A172 (cell line): ENCODE results near the gene ATP2A3. TPM values are rescaled to one million over a fixed set of nuclear protein-coding genes. Genes with fewer than 3 reads are reported as not detected.

ENCODE experiments used
- DNase-seq: peaks from one replicate; pipeline ENCODE4 v3.0.0-alpha.2; 2015; ENCODE audit warnings: low spot score
- total RNA-seq: library from RNA; depleted of rRNA; stranded (reverse); fragments of >200 nt; shearing (Covaris generic); gene quantifications from 2 replicates; pipeline ENCODE4 v1.2.3, GENCODE V29; 2014

Gene ATP2A3
- total RNA-seq, 1 experiment from 2014 or later: 5.8 TPM

DNA sequence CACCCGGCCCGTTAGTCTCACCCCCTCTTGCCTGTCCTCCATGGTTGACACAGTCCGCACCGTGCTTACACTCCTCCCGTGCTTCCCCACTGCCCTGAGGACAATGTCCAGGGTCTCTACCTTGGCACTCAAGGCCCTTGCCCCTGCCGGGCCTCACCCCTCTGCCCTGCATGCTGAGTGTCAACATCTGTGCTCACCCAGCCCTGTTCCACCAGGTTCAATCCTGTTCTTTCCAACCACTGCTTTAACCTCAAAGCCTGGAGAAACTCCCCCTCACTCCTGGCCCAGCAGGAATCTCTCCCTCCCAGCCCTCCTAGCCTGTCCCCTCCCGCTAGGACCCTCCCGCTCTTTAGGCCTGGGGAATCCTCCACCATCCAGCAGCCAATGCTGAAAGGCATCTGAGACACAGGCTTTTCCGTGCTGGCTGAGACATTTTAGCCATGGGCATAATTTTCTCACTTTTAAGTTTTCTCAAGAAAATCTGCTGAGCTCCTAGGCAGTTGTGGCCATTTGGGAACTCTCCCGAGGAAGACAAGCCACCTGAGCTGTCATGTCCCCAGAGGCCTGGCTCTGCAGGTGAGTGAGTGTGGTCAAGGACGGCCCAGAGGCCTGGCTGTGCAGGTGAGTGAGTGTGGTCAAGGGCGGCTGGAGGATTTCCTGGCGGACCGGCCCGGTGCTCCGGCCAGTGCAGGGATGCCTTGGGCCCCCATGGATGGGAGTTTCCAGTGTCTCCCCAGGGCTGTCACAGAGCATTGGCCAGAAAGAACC lies 37.2 kb downstream of the ATP2A3 start:
- DNase-seq: no peak

DNA sequence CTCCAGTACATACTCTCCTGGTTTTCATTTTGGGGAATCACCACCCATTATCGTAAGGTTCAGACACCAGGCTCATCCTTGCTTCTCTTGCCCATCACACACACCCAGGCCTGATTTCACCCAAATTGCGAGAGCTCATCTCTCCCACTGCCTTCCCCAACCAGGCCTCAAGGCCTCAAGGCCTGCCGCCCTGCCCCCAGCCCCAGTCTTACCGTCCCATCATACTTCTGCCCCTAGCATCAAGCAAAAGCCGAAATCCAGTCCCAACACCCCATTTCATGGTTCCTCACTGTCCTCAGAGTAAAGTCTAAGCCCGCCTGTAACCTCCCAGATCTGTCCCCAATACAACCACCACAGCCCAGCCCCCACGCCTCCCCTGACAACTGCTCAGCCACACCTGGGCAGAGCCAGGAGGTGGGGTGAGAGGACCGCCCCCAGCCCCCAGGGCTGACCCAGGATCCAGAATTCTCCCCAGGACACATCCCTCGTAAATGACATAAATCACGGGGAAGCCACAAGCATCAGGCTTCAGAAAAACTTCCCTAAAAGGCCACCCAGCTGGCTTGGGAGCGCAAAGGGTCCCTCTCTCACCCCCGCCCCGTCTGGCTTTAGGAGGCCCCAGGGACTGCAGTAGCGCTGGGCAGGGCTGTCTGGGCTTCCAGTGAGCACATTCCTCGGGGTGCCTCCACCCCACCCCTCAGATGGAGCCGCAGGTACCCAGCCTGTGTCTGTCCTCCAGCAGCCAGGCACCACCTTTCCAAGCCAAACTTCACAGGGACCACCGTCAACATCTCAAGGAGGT lies 38.4 kb downstream of the ATP2A3 start:
- DNase-seq: no peak

GRCh38 chr17:3924512-3925350 lies 39.5 kb downstream of the ATP2A3 start:
- DNase-seq: no peak

- DNase-seq: no peak
Measured at GRCh38 chr17:3923466-3924190, 40.6 kb downstream of the ATP2A3 start.

- no peak for DNase-seq
Measured at GRCh38 chr17:3922765-3923164, 41.5 kb downstream of the ATP2A3 start.

- no peak for DNase-seq
Measured at GRCh38 chr17:3921502-3922319, 42.5 kb downstream of the ATP2A3 start.

DNA sequence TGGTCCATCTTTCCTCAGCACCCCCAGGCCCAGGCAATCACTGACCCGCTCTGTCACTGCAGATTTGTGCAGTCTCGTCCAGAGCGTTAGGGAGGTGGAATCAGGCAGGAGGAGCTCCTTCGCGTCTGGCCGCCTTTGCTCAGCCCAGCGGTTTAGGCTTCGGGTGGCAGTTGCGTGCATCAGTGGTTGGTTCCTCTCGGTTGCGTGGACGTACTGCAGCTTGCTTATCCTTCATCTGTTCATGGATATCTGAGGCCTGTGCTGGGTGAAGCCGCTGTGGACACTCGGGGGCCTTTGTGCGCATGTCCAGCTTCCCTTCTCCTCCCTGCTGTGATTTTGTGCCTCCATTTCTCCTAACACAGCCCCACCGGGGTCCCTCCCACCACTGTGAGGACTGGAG lies 43.2 kb downstream of the ATP2A3 start:
- no peak for DNase-seq

DNA sequence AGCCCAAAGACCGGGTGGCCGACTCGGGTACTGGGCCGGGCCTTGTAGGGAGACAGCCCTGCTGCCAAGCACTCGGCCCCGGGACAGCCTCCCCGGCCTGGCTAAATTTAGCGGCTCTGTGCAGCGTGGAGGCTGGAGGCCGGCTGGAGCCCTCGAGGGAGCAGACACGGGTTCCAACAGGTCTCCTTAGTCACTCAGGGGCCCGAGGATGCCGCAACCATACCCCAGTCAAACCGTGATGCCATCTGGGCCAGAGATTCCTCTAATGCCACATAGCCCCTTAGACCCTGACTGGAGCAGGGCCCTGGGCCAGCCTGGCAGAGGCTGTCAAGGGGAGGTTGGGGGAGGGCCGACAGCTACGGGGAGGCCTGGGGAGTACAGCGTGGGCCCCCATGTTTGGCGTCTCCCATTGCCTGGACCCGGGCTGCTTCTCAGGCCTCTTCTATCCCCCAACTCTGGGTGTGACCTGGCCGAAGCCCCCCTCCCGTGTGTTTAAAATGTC lies 45.1 kb downstream of the ATP2A3 start:
- DNase-seq: no peak

- DNase-seq: no peak
Measured at GRCh38 chr17:3918372-3919122, 45.7 kb downstream of the ATP2A3 start.

- peak; percentile 61 for DNase-seq
Measured at GRCh38 chr17:3917391-3917931, 46.8 kb downstream of the ATP2A3 start.

DNA sequence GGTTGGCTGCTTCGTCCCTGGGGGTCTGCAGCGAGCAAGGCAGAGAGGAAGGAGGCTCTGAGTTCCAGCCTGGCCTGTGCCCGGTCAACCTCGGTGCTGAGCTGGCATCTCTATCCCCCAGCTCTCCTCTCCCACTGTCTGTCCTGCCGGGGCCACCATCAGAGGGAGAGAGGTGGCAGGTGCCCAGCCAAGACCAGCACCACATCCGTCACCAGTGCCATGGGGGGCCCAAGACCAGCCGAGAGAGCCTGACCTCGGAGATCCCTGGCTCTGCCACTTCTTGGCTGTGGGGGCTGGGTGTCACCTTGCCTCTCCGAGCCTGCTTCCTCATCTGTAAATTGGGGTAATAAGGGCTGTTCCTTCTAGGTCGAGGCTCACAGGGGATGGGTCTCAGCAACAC lies 47.4 kb downstream of the ATP2A3 start:
- DNase-seq: no peak

DNA sequence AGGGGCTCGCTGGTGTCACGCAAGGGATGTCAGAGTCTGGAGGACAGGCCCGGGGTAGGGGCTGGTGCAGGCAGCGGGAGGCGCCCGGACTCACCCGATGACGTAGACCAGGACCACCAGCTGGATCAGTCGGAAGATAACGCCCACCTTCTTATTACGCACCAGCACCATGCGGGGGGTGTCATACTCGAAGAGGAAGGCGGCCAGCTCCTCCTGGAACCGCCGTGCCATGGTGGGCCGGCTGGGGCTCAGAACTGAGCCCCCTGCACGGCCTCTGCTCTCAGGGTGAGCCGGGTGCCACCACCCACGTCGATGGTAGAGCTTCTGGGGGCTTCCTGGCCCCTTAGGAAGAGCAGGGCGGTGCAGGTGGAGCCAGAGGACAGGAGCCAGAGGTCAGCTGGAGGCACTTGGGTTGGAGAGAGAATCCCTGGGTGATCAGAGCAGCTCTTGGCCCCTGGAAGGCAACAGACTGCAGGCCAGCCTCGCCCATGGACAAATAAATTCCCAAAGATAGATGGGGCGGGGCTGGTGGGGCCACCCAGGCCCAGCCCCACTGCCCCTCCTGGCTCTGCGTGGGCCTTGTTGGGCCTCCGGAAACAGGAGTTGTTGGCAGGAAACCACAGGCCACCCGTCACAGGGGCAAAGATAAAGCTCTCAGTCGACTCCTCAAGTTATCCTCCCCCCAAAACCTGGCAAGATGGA lies 48.1 kb downstream of the ATP2A3 start, which contains the start of gene P2RX1:
P2RX1 (minus strand) TSS at position 471 of the 702 bp plus-strand sequence; CDS start at position 231, 240 bp downstream.
- peak; percentile 64 for DNase-seq

GRCh38 chr17:3915581-3915994 lies 48.6 kb downstream of the ATP2A3 start:
- no peak for DNase-seq

GRCh38 chr17:3914312-3914670 lies 49.9 kb downstream of the ATP2A3 start:
- DNase-seq: no peak

- peak; percentile 78 for DNase-seq
Measured at GRCh38 chr17:3913531-3914311, 50.5 kb downstream of the ATP2A3 start.

GRCh38 chr17:3912827-3913226 lies 51.4 kb downstream of the ATP2A3 start:
- no peak for DNase-seq

DNA sequence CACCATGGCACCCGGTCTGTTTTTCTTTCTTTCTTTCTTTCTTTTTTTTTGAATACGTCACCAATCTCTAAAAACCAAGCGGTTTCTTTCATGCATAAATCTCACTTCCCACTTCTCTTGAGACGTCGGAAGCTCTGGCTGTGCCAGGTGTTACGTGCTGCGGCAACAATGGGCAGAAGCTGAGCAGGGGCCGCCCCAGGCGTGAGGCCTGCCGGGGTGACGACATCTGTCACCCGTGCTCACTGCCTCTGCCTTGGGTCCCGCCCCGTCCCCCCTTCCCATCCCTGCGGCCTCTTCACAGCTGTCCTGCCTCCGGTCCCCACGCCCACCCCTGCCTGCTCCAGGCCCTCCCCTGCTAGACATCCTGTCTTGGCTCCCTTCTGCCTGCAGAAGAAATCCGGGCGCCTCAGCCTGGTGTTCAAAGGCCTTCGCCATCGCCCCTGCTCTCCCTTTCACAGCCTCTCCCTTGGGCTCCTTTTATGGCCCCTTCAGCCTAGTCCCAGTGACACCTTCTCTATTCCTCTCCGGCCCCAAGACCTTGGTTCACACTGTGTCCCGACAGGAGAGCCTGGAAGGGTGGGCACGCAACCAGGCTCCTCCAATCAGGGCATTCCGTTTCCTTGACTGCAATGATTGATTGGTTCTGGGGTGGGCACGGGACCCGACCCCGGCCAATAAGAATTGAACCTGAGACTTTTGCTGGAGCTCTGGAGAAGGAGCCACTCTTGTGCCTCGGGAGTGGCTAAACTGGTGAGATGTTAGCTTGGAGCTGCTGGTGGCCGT lies 52.8 kb downstream of the ATP2A3 start:
- DNase-seq: no peak
